NB4 (cell line): Measurements from ENCODE around the gene LSAMP.

Experiments used
- MYC ChIP-seq: IDR thresholded peaks from 2 replicates; pipeline ENCODE4 v1.6.1; 2011; ENCODE audit warnings: low read depth, low read length
- POLR2A ChIP-seq: IDR thresholded peaks from 2 replicates; pipeline ENCODE4 v1.6.1; 2011; ENCODE audit warnings: mild to moderate bottlenecking; ENCODE audit not compliant: insufficient read length; ENCODE audit errors: extremely low read depth
- TF ChIP-seq, protein P1 (sequence below): IDR thresholded peaks from one replicate; pipeline ENCODE4 v1.5.1; 2012; ENCODE audit warnings: low read depth, low read length
- TF ChIP-seq, protein P2 (sequence below): IDR thresholded peaks from 2 replicates; pipeline ENCODE4 v1.6.1; 2011; ENCODE audit warnings: low read depth, low read length

DNA sequence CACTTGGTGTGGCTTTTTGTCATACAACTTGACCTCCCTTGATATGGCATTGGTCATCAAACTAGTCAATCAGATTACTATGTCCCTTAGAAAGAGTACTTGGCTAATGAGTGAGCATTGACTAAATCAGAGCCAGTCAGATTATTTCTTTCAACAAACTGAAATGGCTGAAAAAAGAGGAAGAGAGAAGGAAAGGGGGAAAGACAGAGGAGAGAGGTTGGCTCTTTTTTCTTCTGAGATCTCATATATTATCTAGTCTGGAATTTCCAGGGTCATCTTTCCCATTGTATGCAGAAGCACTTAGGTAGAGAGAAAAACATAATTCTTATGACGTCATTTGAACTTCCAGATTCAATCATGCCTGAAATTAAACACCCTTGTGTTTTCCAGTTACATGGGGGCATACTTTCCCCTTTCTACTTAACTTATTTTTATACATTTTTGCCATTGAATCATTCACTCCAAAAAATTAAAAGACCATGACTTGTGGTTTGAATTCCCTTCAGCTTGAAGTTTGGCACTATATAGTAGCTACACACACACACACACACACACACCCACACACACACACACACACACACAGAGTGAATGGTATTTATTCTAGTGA, 387.8 kb downstream of the LSAMP start:
- TF ChIP-seq, protein P1, sequence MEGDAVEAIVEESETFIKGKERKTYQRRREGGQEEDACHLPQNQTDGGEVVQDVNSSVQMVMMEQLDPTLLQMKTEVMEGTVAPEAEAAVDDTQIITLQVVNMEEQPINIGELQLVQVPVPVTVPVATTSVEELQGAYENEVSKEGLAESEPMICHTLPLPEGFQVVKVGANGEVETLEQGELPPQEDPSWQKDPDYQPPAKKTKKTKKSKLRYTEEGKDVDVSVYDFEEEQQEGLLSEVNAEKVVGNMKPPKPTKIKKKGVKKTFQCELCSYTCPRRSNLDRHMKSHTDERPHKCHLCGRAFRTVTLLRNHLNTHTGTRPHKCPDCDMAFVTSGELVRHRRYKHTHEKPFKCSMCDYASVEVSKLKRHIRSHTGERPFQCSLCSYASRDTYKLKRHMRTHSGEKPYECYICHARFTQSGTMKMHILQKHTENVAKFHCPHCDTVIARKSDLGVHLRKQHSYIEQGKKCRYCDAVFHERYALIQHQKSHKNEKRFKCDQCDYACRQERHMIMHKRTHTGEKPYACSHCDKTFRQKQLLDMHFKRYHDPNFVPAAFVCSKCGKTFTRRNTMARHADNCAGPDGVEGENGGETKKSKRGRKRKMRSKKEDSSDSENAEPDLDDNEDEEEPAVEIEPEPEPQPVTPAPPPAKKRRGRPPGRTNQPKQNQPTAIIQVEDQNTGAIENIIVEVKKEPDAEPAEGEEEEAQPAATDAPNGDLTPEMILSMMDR = no peak
- TF ChIP-seq POLR2A = no peak
- no peak for TF ChIP-seq MYC
- TF ChIP-seq, protein P2, sequence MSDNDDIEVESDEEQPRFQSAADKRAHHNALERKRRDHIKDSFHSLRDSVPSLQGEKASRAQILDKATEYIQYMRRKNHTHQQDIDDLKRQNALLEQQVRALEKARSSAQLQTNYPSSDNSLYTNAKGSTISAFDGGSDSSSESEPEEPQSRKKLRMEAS = no peak
